Measurements from ENCODE around the gene FGGY. TPM values are rescaled to one million over a fixed set of nuclear protein-coding genes. Genes with fewer than 3 reads are reported as not detected.

FGGY gene
- total RNA-seq, 4 donors from 2014 or later: 20.6 to 138 (median 32.8) TPM

DNA sequence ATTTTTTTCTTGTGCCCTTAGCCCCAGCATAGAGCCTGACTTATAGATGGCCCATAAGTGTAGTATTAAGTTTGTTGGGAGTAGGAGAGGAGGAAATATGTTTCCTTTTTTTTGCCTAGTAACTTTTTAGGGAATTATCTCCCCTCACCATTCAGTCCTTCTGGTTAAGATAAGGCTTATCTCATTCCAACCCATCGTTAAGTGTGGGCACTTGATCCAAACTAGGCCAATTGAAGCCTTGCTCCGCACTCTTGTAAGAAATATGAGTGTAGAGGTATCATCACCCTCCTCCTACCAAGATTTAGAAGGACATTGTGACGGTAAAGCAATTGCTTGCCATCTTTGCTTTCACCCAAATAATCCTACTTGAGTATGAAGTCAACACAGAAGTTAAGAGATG is 8.8 kb upstream of the FGGY start:
- no peaks in the 10 kb centered on the region for H3K36me3 ChIP-seq
- no peaks in the 10 kb centered on the region for H3K27me3 ChIP-seq
- no peak for DNase-seq
- H3K4me1 ChIP-seq: no peaks in the 10 kb centered on the region
- TF ChIP-seq POLR2A (IDR thresholded peaks at IDR 0.05): no peak
- TF ChIP-seq, protein P1, sequence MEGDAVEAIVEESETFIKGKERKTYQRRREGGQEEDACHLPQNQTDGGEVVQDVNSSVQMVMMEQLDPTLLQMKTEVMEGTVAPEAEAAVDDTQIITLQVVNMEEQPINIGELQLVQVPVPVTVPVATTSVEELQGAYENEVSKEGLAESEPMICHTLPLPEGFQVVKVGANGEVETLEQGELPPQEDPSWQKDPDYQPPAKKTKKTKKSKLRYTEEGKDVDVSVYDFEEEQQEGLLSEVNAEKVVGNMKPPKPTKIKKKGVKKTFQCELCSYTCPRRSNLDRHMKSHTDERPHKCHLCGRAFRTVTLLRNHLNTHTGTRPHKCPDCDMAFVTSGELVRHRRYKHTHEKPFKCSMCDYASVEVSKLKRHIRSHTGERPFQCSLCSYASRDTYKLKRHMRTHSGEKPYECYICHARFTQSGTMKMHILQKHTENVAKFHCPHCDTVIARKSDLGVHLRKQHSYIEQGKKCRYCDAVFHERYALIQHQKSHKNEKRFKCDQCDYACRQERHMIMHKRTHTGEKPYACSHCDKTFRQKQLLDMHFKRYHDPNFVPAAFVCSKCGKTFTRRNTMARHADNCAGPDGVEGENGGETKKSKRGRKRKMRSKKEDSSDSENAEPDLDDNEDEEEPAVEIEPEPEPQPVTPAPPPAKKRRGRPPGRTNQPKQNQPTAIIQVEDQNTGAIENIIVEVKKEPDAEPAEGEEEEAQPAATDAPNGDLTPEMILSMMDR (IDR thresholded peaks at IDR 0.05): no peak
- no peaks in the 10 kb centered on the region for H3K9me3 ChIP-seq
- H3K4me3 ChIP-seq: no peak overlapping the region
- H3K27ac ChIP-seq: no peak overlapping the region
- intact Hi-C loops (cut with DNase I; ENCODE audit: low total_unique reads): no loop called here

DNA sequence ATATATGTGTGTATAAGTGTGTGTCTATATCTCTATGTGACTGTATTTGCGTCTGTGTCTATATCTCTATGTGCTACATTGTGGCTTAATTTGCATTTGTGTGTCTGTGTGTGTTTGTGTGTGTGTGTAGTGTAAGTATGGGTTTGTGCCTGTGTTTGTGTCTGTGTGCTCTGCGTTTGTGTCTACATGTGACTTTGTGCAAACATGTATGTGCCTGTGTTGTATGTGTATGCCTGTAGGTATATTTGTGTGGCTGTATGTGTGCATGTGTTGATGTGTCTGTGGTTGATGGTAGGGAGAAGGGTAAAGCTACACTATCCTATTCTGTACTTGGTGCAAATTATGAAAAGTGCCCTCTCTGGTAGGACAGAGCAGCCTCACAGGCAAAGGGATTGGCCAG is 7.3 kb upstream of the FGGY start:
- Histone ChIP-seq H3K9me3 (no peaks in the 10 kb centered on the region), H3K27ac (no peak overlapping the region), H3K36me3 (no peaks in the 10 kb centered on the region), H3K4me3 (no peak overlapping the region), H3K4me1 (no peaks in the 10 kb centered on the region), H3K27me3 (no peaks in the 10 kb centered on the region)
- TF ChIP-seq, protein P1 (IDR thresholded peaks at IDR 0.05): no peak
- intact Hi-C loops (cut with DNase I; ENCODE audit: low total_unique reads): no loop called here
- no peak for DNase-seq

DNA sequence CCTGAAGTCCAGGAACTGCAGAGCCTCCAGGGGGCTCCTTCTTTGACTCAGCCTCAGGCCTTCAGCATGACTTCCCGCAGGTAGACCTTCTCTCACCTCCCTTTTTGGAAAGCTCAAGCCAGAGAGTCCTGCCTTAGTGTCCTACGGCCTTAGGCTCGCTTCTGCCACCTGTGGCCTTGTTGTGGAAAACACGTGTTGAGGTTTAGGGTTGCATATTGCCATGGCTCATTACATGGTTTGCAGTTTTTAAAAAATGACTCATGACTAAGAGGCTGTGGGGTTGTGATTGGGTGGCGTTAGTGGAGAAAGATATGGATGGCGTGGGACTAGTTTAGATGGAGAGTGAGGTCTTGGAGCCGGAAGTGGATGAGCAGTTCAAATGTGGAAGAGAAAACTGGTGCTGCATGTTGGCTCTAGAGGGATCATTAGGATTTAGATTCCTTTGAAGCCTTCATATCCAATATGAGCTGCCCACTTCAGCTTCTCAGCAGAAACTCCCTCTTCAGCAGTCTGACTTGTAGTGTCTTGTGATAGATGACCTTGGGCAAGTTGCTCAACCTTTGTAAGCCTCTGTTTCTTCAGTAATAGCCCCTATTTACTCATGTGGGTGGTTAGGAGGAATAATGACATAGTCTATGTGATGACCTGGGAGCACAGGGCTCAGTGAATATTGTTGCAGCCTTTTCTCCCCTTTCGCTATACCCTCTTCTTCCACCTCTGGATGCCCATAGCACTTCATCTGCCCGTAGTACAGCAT is 6.5 kb upstream of the FGGY start:
- intact Hi-C loops (cut with DNase I; ENCODE audit: low total_unique reads): loop anchor here (10.0 kb wide), 1 partner anchor 64 kb away; no protein-coding TSS in a partner anchor
- no peak for TF ChIP-seq POLR2A (IDR thresholded peaks at IDR 0.05)
- TF ChIP-seq, protein P1 (IDR thresholded peaks at IDR 0.05): peak in 2 of 4 experiments; percentile 13 to 25
- Histone ChIP-seq H3K36me3 (no peaks in the 10 kb centered on the region), H3K9me3 (no peaks in the 10 kb centered on the region), H3K27ac (no peak overlapping the region), H3K27me3 (no peaks in the 10 kb centered on the region), H3K4me1 (no peaks in the 10 kb centered on the region), H3K4me3 (no peak overlapping the region)
- DNase-seq: no peak

GRCh38 chr1:59291561-59291960 is 5.3 kb upstream of the FGGY start:
- Histone ChIP-seq H3K9me3 (no peaks in the 10 kb centered on the region), H3K4me3 (no peak overlapping the region), H3K36me3 (no peaks in the 10 kb centered on the region), H3K27me3 (no peaks in the 10 kb centered on the region), H3K27ac (no peak overlapping the region), H3K4me1 (no peaks in the 10 kb centered on the region)
- TF ChIP-seq, protein P1 (IDR thresholded peaks at IDR 0.05): no peak
- intact Hi-C loops (cut with DNase I; ENCODE audit: low total_unique reads): loop anchor here (10.0 kb wide), 1 partner anchor 63 kb away; no protein-coding TSS in a partner anchor
- no peak for DNase-seq

GRCh38 chr1:59292562-59292961 is 4.3 kb upstream of the FGGY start:
- no peaks in the 10 kb centered on the region for H3K27me3 ChIP-seq
- no peaks in the 10 kb centered on the region for H3K36me3 ChIP-seq
- intact Hi-C loops (cut with DNase I; ENCODE audit: low total_unique reads): loop anchor here (10.0 kb wide), 1 partner anchor 62 kb away; no protein-coding TSS in a partner anchor
- H3K4me1 ChIP-seq: no peaks in the 10 kb centered on the region
- no peak overlapping the region for H3K4me3 ChIP-seq
- H3K27ac ChIP-seq: no peak overlapping the region
- no peaks in the 10 kb centered on the region for H3K9me3 ChIP-seq
- TF ChIP-seq, protein P1 (IDR thresholded peaks at IDR 0.05): no peak
- no peak for TF ChIP-seq POLR2A (IDR thresholded peaks at IDR 0.05)
- peak in 1 of 2 donors; percentile 42 for DNase-seq

Data from uterus (tissue), 4 donors.